Tibial artery (tissue), 4 donors: Measurements from ENCODE around the gene PIP4K2A.
A peak's percentile ranks its signal among the peaks of the same experiment; 100 is the strongest.

Experiments
- DNase-seq, 2 donors: peaks; one replicate each; pipeline ENCODE4 v3.0.0-alpha.2; 2019
- H3K27ac ChIP-seq, 2 donors: fragments of 200-600 bp; sonication (generic) in 1 of 2; 1 replicate in 1 of 2; 2 replicates in 1 of 2; pipeline ENCODE4 v1.5.1; 2018 to 2019; ENCODE audit warnings: mild to moderate bottlenecking in 1 of 2
- H3K27me3 ChIP-seq, 2 donors: fragments of 200-600 bp; sonication (generic) in 1 of 2; one replicate each; pipeline versions ENCODE4 v1.5.1 to v1.6.0; 2016 to 2019
- H3K36me3 ChIP-seq, 3 donors: fragments of 200-600 bp; sonication (generic) in 2 of 3; one replicate each; pipeline ENCODE4 v1.5.1; 2016 to 2019; ENCODE audit warnings: mild to moderate bottlenecking in 2 of 3
- H3K4me1 ChIP-seq, 4 donors: fragments of 200-600 bp; sonication (generic) in 2 of 4; 1 replicate in 3 of 4; 2 replicates in 1 of 4; pipeline ENCODE4 v1.5.1; 2016 to 2019
- H3K4me3 ChIP-seq, 2 donors: fragments of 200-600 bp; sonication (generic) in 1 of 2; 1 replicate in 1 of 2; 2 replicates in 1 of 2; pipeline ENCODE4 v1.5.1; 2018 to 2019; ENCODE audit warnings: mild to moderate bottlenecking in 2 of 2
- H3K9me3 ChIP-seq, 3 donors: fragments of 200-600 bp; sonication (generic) in 1 of 3; one replicate each; pipeline ENCODE4 v1.5.1; 2016 to 2019
- intact Hi-C: fragments of 100-400 bp; cut with DNase I; formaldehyde crosslinking; loops from one replicate; pipeline ENCODE4 v1.15.0; 2023; ENCODE audit warnings: low total_unique reads
- TF ChIP-seq, protein P1 (sequence below), 2 experiments: fragments of 200-600 bp in 1 of 2; fragments of 450-650 bp in 1 of 2; IDR thresholded peaks; one replicate each; pipeline ENCODE4 v1.5.1; 2017 to 2019; ENCODE audit warnings: antibody characterized with exemption in 2 of 2, mild to moderate bottlenecking in 1 of 2, moderate library complexity in 1 of 2

Gene PIP4K2A

DNA sequence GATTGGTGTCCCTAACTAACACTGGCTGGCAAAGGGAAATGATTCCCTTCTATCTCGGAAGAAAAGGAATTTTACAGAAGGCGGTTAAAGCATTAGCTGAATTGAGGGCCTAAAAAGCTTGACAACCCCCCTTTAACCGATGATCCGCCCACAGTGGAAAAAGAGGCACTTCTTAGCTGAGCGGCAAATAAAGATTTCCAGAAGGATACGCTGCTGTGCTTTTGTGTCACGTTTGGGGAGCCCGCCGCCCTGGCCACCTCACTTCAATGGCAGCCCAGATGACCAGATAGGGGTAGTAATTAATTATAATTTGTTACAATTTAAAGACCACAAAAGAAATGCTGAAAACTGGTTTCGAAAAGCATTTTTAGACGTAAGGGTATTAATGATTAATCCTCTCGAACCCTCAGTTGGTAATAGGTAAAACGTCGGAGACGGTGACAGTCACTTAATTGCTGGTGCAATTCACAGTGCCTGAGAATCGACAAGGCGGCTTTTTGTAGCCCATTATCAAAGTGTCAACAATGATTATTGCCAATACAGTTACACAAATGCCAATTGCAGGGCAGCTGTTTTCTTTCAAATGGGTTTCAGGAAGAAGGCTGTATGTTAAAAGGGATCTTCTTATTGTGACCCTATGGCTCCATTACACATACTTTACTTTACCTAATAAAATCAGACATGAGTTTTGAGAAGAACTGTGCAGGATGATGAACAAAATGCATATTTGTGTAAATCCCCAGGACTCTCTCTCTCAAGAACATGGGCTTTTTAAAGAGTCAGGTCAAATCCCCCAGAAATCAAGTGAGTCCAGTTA, 154.1 kb downstream of the PIP4K2A start:
- Histone ChIP-seq H3K27me3 (no peaks in the 10 kb centered on the region), H3K27ac (no peak overlapping the region), H3K36me3 (peaks cover 12 to 18% (median 17%) of the 10 kb centered on the region in 3 donors), H3K4me1 (peaks cover 0 to 2% (median 0%) of the 10 kb centered on the region in 4 donors), H3K9me3 (no peaks in the 10 kb centered on the region), H3K4me3 (no peak overlapping the region)
- TF ChIP-seq, protein P1, sequence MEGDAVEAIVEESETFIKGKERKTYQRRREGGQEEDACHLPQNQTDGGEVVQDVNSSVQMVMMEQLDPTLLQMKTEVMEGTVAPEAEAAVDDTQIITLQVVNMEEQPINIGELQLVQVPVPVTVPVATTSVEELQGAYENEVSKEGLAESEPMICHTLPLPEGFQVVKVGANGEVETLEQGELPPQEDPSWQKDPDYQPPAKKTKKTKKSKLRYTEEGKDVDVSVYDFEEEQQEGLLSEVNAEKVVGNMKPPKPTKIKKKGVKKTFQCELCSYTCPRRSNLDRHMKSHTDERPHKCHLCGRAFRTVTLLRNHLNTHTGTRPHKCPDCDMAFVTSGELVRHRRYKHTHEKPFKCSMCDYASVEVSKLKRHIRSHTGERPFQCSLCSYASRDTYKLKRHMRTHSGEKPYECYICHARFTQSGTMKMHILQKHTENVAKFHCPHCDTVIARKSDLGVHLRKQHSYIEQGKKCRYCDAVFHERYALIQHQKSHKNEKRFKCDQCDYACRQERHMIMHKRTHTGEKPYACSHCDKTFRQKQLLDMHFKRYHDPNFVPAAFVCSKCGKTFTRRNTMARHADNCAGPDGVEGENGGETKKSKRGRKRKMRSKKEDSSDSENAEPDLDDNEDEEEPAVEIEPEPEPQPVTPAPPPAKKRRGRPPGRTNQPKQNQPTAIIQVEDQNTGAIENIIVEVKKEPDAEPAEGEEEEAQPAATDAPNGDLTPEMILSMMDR (IDR thresholded peaks at IDR 0.05): no peak
- intact Hi-C loops: no loop called here
- DNase-seq: no peak

DNA sequence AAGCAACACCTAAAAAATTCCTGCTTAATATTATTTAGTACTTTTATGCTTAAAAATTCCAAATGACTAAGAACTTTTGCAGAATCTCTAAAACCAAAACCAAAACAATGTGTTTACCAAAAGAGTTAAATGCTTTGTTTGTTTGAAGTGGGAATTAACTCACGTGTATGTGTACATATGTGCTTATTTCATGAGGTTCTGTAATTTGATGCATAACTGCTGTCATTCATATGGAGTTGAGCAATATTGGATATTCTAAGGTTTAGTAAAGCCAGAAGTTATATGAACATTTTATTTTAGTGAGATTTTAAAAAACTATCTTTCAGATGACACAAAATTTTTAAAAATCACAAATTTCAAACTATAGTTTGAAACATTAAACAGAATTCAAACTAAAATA, 157.1 kb downstream of the PIP4K2A start:
- DNase-seq: no peak
- Histone ChIP-seq H3K27ac (no peak overlapping the region), H3K36me3 (no peaks in the 10 kb centered on the region), H3K9me3 (no peaks in the 10 kb centered on the region), H3K27me3 (no peaks in the 10 kb centered on the region), H3K4me3 (no peak overlapping the region), H3K4me1 (peaks cover 0 to 29% (median 12%) of the 10 kb centered on the region in 4 donors)
- intact Hi-C loops: no loop called here
- TF ChIP-seq, protein P1 (IDR thresholded peaks at IDR 0.05): no peak

DNA sequence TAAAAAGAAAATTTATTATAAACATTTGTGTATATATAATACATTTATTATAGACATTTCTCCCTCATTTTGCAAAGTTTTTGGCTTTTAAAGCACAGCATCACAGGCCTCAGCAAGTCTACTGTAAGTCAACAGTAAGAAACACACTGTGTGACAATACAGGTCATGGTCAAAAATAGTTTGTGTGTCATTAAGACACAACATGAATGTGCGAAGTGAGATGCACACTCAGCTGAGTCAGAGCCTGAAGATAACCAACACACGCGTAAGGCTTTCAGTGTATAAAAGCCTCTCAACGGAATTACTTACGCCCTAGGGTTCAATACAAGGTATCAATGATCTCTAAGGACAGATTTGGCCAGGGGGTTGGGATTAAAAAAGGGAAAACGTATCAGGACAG, 157.6 kb downstream of the PIP4K2A start:
- Histone ChIP-seq H3K27ac (no peak overlapping the region), H3K36me3 (no peaks in the 10 kb centered on the region), H3K4me3 (no peak overlapping the region), H3K9me3 (no peaks in the 10 kb centered on the region), H3K4me1 (peaks cover 0 to 29% (median 12%) of the 10 kb centered on the region in 4 donors), H3K27me3 (no peaks in the 10 kb centered on the region)
- DNase-seq: no peak
- intact Hi-C loops: no loop called here
- TF ChIP-seq, protein P1 (IDR thresholded peaks at IDR 0.05): no peak

DNA sequence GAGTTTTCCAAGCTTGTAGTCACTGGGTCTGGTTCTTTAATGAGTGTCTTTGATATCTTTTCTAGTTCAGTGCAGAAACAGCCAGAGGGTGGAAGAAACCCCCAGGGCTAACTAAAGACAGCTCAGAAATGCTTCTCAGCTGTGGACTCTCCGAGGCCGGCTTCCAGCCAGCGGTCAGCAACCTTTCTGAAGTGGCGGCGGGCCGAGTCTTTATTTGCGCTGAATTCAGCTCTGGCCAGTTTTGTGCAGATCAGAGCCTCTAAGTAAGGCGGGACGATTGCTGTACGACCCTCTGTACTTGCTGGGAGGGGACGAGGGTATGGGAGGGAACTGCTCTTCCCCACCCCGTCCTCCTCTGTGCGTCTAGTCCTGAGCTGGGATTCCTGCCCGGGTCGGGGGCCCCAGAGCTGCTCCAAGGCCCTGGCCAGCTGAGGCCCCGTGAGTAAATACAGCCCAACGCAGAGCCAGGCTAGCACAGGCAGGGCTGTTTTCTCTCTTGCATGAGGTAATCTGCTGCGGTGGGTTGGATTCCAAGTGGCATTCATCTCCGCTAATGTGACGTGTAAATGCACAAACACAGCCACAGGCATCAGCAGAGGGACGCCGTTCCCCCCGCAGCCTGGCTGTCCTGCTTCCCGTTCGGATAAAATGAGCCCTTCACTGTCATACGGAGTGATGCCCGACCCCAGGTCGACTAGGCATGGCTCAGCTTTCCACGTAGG, 159.8 kb downstream of the PIP4K2A start:
- DNase-seq: peak; percentile 60 to 85
- Histone ChIP-seq H3K27me3 (no peaks in the 10 kb centered on the region), H3K4me3 (peak overlapping the region; percentile 26 to 29), H3K27ac (peak overlapping the region; percentile 46 to 62), H3K36me3 (peaks cover 8 to 10% (median 8%) of the 10 kb centered on the region in 3 donors), H3K9me3 (no peaks in the 10 kb centered on the region), H3K4me1 (peaks cover 0 to 29% (median 12%) of the 10 kb centered on the region in 4 donors)
- TF ChIP-seq, protein P1 (IDR thresholded peaks at IDR 0.05): no peak
- intact Hi-C loops: no loop called here

DNA sequence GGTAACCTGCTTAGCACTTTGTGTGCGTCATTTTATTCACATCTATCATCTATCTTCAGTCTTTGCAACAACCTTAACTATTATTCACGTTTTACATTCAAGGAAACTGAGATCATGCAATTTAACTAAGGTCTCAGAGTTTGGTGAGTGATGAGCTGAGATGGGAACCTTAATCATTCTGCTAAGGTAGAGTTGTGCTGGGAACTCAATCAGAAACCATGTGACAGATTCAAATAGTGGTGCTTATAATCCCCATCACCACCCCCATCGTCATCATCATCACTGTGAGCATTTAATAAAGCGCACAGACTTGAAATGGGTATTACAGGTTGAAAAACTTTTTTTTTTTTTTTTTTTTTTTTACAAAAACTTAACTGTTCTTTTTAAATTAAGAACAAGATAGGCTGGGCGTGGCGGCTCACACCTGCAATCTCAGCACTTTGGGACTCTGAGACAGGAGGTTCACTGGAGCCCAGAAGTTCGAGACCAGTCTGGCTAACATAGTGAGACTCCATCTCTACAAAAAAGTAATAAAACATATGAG, 160.9 kb downstream of the PIP4K2A start:
- TF ChIP-seq, protein P1 (IDR thresholded peaks at IDR 0.05): no peak
- no peaks in the 10 kb centered on the region for H3K27me3 ChIP-seq
- no peak for DNase-seq
- H3K4me3 ChIP-seq: no peak overlapping the region
- no peak overlapping the region for H3K27ac ChIP-seq
- peaks cover 12 to 20% (median 17%) of the 10 kb centered on the region in 3 donors for H3K36me3 ChIP-seq
- no peaks in the 10 kb centered on the region for H3K9me3 ChIP-seq
- intact Hi-C loops: no loop called here
- H3K4me1 ChIP-seq: peaks cover 0 to 29% (median 12%) of the 10 kb centered on the region in 4 donors
